Right lobe of liver (tissue), 6 donors: Measurements from ENCODE around the gene ZNF546. TPM values are rescaled to one million over a fixed set of nuclear protein-coding genes. Genes with fewer than 3 reads are reported as not detected.

Source experiments
- ATAC-seq, 4 donors: fragments of 200-7000 bp; cut with Tn5 transposase; one replicate each; pipeline ENCODE4 v1.9.1; 2020; ENCODE audit warnings: mild to moderate bottlenecking in 4 of 4, moderate library complexity in 4 of 4
- DNase-seq, 3 donors: peaks; one replicate each; pipeline ENCODE4 v3.0.0-alpha.2; 2020
- H3K27ac ChIP-seq, 3 donors: fragments of 200-600 bp; one replicate each; pipeline ENCODE4 v1.8.0; 2022
- H3K27me3 ChIP-seq, 2 donors: fragments of 200-600 bp; one replicate each; pipeline ENCODE4 v1.8.0; 2022
- H3K36me3 ChIP-seq, 4 donors: fragments of 200-600 bp; sonication (generic) in 1 of 4; one replicate each; pipeline versions ENCODE4 v1.5.1 to v1.8.0; 2017 to 2022; ENCODE audit warnings: control low read depth in 1 of 4
- H3K4me1 ChIP-seq, 4 donors: fragments of 200-600 bp; sonication (generic) in 1 of 4; one replicate each; pipeline versions ENCODE4 v1.5.1 to v1.8.0; 2017 to 2022; ENCODE audit warnings: control low read depth in 1 of 4
- H3K4me3 ChIP-seq, 3 donors: fragments of 200-600 bp; one replicate each; pipeline ENCODE4 v1.8.0; 2022
- H3K9me3 ChIP-seq, 4 donors: fragments of 200-600 bp; sonication (generic) in 1 of 4; one replicate each; pipeline versions ENCODE4 v1.5.1 to v1.8.0; 2017 to 2022; ENCODE audit warnings: control low read depth in 1 of 4
- CTCF ChIP-seq, 4 donors: fragments of 200-600 bp in 3 of 4; fragments of 450-650 bp in 1 of 4; IDR thresholded peaks; one replicate each; pipeline versions ENCODE4 v1.5.1 to v1.8.0; 2016 to 2022; ENCODE audit warnings: antibody characterized with exemption in 4 of 4, mild to moderate bottlenecking in 2 of 4
- POLR2A ChIP-seq: fragments of 450-650 bp; IDR thresholded peaks from one replicate; pipeline ENCODE4 v1.6.1; 2017; ENCODE audit warnings: antibody characterized with exemption, mild to moderate bottlenecking
- WGBS: methylation state at CpG from one replicate; pipeline ENCODE4 v1.1.6; 2018; ENCODE audit warnings: low coverage, low lambda C conversion rate; ENCODE audit not compliant: insufficient coverage; ENCODE audit errors: missing lambda C conversion rate; 5-methylcytosine and 5-hydroxymethylcytosine counted together
- intact Hi-C, 2 donors: fragments of 100-400 bp; cut with DNase I; formaldehyde crosslinking; loops; one replicate each; pipeline versions ENCODE4 v1.11.2 to v1.14.1; 2022
- total RNA-seq, 6 experiments: library from RNA; depleted of rRNA in 2 of 6; stranded (reverse); fragments of >200 nt in 2 of 6; fragmentation: NEBNext Ultra II Directional in 3 of 6; extraction: Animal tissue kit (Norgen Biotek cat#: 25700) in 3 of 6; gene quantifications; one replicate each; pipeline versions ENCODE4 v1.1.0 to v1.2.4, GENCODE V29; 2016 to 2023
- donor health status: DM: no; HTN: yes; CAD: no.
- donor health status: DM: no; HTN: no; CAD: no.
- donor health status: DM: no; HTN: no; CAD: no.
- donor health status: DM: no; HTN: yes; CAD: no.
- donor health status: DM: no; HTN: yes; CAD: no.

ZNF546 gene
- total RNA-seq, 6 experiments from 2014 or later: 1.5 to 5.4 (median 3.5) TPM

DNA sequence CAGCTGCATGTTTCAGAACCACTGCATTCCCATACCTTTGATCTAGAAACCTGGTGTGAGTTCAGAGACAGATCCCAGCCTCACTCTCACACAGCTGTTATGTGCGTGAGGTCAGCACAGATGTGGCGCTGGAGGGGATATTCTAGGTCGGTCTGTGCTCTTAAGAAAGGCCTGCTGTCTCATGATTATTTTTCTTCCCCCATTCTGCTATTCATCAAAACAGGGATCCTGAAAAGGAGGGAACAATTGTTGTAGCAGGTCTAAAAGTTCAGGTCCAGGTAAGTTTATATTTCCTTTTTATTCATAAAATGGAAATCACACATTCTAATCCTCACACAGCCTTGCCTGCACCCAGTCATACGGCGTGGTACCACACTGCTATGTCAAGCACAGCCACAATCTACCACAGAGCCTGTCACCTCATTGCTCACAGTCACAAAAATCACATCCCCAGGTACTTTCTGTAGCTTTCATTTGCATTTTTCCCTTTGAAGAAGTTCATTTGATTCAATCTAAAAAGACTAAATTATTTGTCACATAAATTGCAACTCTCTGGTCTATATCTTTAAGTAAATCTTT is 867 bp downstream of the ZNF546 start:
- Histone ChIP-seq H3K27me3 (no peaks in the 10 kb centered on the region), H3K27ac (peak overlapping the region; percentile 57 to 82 (median 80)), H3K9me3 (no peaks in the 10 kb centered on the region), H3K4me3 (peak overlapping the region; percentile 59 to 83 (median 71)), H3K4me1 (peaks cover 0 to 14% (median 2%) of the 10 kb centered on the region in 4 donors), H3K36me3 (no peaks in the 10 kb centered on the region)
- 61% methylated on average over 4 of the region's 5 CpGs for whole genome bisulfite sequencing
- ATAC-seq: peak; percentile 6 to 21 (median 8)
- no peak for TF ChIP-seq POLR2A
- TF ChIP-seq CTCF (IDR thresholded peaks at IDR 0.05): no peak
- no peak for DNase-seq
- intact Hi-C loops: no loop called here

DNA sequence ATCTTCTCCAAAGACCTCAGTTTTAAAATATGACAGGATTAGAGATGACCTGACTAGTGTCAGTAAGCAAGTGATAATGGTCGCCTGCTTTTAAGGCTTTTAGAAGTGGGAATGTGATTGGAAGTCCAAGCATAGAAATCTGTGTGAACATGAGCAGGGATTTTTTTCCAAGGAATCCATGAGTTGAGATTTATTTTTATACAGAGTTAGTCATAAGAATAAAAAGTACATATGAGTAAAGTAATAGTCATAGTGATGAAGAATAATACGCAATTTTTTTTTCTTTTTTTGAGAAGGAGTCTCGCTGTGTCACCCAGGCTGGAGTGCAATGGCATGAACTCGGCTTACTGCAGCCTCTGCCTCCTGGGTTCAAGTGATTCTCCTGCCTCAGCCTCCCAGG is 1.6 kb downstream of the ZNF546 start:
- H3K4me3 ChIP-seq: no peak overlapping the region
- TF ChIP-seq CTCF (IDR thresholded peaks at IDR 0.05): no peak
- TF ChIP-seq POLR2A: no peak
- no peaks in the 10 kb centered on the region for H3K27me3 ChIP-seq
- 92% methylated on average over 4 of the region's 4 CpGs for WGBS
- DNase-seq (no peak), ATAC-seq (no peak)
- H3K27ac ChIP-seq: no peak overlapping the region
- peaks cover 0 to 14% (median 2%) of the 10 kb centered on the region in 4 donors for H3K4me1 ChIP-seq
- no peaks in the 10 kb centered on the region for H3K36me3 ChIP-seq
- H3K9me3 ChIP-seq: no peaks in the 10 kb centered on the region
- intact Hi-C loops: no loop called here

DNA sequence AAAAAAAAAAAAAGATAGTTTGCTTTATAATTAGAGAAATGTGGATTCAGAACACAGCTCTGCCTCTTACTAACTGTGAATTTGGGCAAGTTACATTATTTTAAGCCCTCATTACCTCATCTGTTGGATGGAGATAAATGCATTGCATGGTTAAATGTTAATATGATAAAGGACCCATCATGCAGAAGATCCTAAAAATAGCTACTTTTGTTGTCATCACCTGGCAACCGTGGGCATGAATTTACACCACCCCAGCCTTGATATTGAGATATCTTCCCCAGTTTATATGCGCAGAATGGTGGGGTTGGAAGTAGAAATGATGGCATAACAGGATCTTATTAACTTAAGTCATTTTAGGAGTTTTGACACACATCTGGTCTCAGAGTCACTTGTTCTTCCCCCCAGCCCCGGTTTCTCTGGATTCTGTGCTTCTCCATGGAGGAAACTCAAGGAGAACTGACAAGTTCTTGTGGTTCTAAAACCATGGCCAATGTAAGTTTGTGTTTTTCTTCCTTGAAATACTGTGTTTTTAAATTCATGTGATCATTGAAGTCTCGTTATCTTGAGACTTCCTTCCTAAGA is 8.9 kb downstream of the ZNF546 start:
- Histone ChIP-seq H3K27ac (no peak overlapping the region), H3K9me3 (peaks cover 0 to 3% (median 2%) of the 10 kb centered on the region in 4 donors), H3K36me3 (peaks cover 0 to 26% (median 22%) of the 10 kb centered on the region in 4 donors), H3K27me3 (no peaks in the 10 kb centered on the region), H3K4me1 (peaks cover 0 to 3% (median 0%) of the 10 kb centered on the region in 4 donors), H3K4me3 (no peak overlapping the region)
- WGBS: 74% methylated on average over 4 of the region's 4 CpGs
- ATAC-seq: no peak
- no peak for DNase-seq
- no peak for TF ChIP-seq POLR2A
- no peak for TF ChIP-seq CTCF (IDR thresholded peaks at IDR 0.05)
- intact Hi-C loops: no loop called here

- WGBS: 69% methylated on average over 1 of the region's 1 CpG
- H3K36me3 ChIP-seq: peaks cover 0 to 26% (median 24%) of the 10 kb centered on the region in 4 donors
- DNase-seq: no peak
- TF ChIP-seq POLR2A (no peak), CTCF (IDR thresholded peaks at IDR 0.05) (no peak)
- H3K27me3 ChIP-seq: no peaks in the 10 kb centered on the region
- ATAC-seq: peak; percentile 66 to 89 (median 80)
- H3K4me3 ChIP-seq: no peak overlapping the region
- intact Hi-C loops: no loop called here
- H3K4me1 ChIP-seq: peaks cover 0 to 3% (median 0%) of the 10 kb centered on the region in 4 donors
- peaks cover 0 to 5% (median 2%) of the 10 kb centered on the region in 4 donors for H3K9me3 ChIP-seq
- H3K27ac ChIP-seq: no peak overlapping the region
Observed at GRCh38 chr19:40006273-40006691, 9.4 kb downstream of the ZNF546 start.
